ENCODE data around the gene DOK5. TPM values are rescaled to one million over a fixed set of nuclear protein-coding genes. Genes with fewer than 3 reads are reported as not detected.

The DOK5 gene
- total RNA-seq, 1 donor from 2014 or later: 3.3 TPM

DNA sequence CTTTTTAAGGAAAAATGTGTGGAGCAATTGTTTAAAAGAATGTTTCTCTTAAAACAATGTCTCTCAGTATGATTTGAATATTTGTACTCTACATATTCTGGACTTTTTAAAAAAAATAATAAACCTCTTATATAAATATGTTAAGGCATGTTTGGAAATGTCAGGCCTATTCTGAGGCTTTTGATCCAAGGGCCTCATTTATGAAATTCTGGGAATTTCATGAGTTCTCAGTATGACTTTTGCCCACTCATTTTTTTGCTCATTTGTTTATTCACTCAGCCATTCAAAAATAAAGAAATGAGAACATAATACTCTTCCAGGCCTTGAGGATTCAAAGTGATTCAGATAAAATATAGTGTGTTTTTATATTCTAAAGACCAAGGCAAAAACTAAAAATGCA is 60.4 kb downstream of the DOK5 start:
- H3K27ac Mint-ChIP-seq: no peak overlapping the region
- H3K36me3 Mint-ChIP-seq: peaks cover 5% of the 10 kb centered on the region
- H3K4me3 Mint-ChIP-seq: no peak overlapping the region
- H3K27me3 Mint-ChIP-seq (ENCODE audit: low read depth): no peaks in the 10 kb centered on the region
- TF ChIP-seq, protein P1, sequence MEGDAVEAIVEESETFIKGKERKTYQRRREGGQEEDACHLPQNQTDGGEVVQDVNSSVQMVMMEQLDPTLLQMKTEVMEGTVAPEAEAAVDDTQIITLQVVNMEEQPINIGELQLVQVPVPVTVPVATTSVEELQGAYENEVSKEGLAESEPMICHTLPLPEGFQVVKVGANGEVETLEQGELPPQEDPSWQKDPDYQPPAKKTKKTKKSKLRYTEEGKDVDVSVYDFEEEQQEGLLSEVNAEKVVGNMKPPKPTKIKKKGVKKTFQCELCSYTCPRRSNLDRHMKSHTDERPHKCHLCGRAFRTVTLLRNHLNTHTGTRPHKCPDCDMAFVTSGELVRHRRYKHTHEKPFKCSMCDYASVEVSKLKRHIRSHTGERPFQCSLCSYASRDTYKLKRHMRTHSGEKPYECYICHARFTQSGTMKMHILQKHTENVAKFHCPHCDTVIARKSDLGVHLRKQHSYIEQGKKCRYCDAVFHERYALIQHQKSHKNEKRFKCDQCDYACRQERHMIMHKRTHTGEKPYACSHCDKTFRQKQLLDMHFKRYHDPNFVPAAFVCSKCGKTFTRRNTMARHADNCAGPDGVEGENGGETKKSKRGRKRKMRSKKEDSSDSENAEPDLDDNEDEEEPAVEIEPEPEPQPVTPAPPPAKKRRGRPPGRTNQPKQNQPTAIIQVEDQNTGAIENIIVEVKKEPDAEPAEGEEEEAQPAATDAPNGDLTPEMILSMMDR (IDR thresholded peaks at IDR 0.05; ENCODE audit: unreplicated experiment): no peak
- no peak for DNase-seq (ENCODE audit: low spot score in 2 of 2, unreplicated experiment in 2 of 2)
- peaks cover 2% of the 10 kb centered on the region for H3K4me1 Mint-ChIP-seq
- peaks cover 30% of the 10 kb centered on the region for H3K9me3 Mint-ChIP-seq

DNA sequence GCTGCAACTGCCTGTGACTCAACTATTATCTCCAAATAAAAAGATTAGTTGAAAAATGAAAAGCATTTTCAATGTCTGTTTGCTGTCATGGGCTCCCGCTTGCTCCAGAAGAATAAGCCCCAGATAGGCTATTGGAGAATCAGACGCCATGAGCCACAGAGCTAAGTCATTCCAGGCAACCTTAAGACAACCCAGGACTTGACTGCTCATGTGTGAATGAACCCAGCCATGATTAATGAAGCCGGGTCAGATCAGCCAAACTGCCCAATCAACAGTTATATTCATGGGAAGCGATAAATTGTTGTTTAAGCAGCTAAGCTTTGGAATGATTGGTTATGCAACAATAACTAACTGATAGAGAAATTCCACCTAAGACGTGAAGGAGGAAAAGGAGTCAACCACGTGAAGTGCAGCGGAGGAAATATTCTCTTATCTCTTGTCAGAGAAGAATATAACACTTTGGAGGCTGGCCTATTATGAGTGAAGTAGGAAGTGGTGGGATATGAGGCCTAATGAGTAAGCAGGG is 64.2 kb downstream of the DOK5 start:
- Mint-ChIP-seq H3K27ac (no peak overlapping the region), H3K4me3 (no peak overlapping the region), H3K27me3 (ENCODE audit: low read depth) (no peaks in the 10 kb centered on the region), H3K4me1 (peaks cover 2% of the 10 kb centered on the region), H3K36me3 (peaks cover 5% of the 10 kb centered on the region), H3K9me3 (peaks cover 27% of the 10 kb centered on the region)
- TF ChIP-seq, protein P1 (IDR thresholded peaks at IDR 0.05; ENCODE audit: unreplicated experiment): no peak
- no peak for DNase-seq (ENCODE audit: low spot score in 2 of 2, unreplicated experiment in 2 of 2)

DNA sequence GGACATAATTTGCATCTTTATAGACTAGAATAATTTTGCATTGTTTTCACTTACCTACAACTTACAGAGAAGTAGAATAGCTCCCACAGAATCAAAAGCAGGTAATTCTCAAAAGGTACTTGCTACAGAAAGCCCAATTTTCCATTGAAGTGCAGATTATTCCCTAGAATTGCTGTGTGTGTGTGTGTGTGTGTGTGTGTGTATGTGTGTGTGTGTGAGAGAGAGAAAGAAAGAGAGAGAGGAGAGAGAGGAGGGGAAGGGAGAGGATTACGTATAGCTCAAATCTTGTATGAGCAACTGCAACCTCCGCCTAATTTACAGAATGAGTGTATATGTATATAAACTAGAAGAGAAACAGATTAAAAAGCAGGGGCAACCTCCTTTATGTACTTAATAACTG is 68.0 kb downstream of the DOK5 start:
- H3K4me3 Mint-ChIP-seq: no peak overlapping the region
- H3K27ac Mint-ChIP-seq: no peak overlapping the region
- no peaks in the 10 kb centered on the region for H3K36me3 Mint-ChIP-seq
- DNase-seq (ENCODE audit: low spot score in 2 of 2, unreplicated experiment in 2 of 2): no peak
- peaks cover 23% of the 10 kb centered on the region for H3K9me3 Mint-ChIP-seq
- no peaks in the 10 kb centered on the region for H3K27me3 Mint-ChIP-seq (ENCODE audit: low read depth)
- no peaks in the 10 kb centered on the region for H3K4me1 Mint-ChIP-seq
- TF ChIP-seq, protein P1 (IDR thresholded peaks at IDR 0.05; ENCODE audit: unreplicated experiment): no peak

DNA sequence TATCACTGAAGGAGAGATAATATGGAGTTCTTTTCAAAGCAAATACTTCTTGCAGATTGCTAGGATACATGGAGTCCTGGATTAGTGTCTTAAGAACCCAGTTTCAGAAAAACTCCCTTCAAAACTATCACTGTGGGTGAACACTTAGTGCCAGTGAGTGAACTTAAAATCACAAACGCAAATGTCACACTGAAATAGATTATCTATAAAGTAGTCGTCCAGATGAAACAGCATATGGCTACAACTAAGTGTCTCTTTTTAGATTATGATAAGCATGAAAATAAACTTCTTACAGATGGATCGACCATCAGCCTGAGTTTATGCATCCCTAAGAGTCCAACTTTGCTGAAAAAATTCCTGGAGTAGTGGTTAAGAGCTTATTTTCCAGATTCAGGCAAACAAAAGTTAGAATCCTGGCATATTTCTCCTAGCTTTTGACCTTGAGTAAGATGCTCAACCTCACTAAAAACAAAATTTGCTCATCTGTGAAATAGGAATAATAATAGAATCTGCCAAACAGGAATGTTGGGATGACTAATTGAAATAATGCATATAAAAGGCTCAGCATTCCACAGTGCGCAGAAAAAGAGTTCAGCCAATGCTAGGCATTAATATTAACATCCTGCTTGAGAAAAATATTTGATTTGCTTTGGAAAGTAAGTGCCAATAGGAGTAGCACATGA is 70.4 kb downstream of the DOK5 start:
- Mint-ChIP-seq H3K27ac (no peak overlapping the region), H3K4me3 (no peak overlapping the region), H3K9me3 (peaks cover 11% of the 10 kb centered on the region), H3K4me1 (no peaks in the 10 kb centered on the region), H3K27me3 (ENCODE audit: low read depth) (no peaks in the 10 kb centered on the region), H3K36me3 (no peaks in the 10 kb centered on the region)
- TF ChIP-seq, protein P1 (IDR thresholded peaks at IDR 0.05; ENCODE audit: unreplicated experiment): no peak
- no peak for DNase-seq (ENCODE audit: low spot score in 2 of 2, unreplicated experiment in 2 of 2)

DNA sequence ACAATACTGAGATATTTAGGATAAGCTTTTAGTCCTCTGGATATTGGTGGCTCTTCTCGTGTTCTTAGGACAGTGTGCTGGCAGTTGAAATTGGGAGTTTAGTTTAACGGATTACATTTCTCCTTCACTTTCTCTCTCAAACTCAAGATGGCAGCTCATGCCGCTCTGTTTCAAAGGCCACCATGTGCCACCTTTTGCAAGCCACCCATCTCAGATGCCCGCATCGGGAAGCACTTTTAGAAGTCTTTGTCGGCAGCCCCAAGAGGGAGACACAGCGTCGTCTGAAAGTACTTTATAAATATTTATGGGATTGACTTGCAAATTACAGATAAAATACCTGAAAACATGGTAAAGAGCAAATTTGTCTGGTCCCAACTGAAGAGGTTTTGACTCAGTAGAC is 73.5 kb downstream of the DOK5 start:
- no peak for DNase-seq (ENCODE audit: low spot score in 2 of 2, unreplicated experiment in 2 of 2)
- no peaks in the 10 kb centered on the region for H3K27me3 Mint-ChIP-seq (ENCODE audit: low read depth)
- no peak overlapping the region for H3K4me3 Mint-ChIP-seq
- H3K4me1 Mint-ChIP-seq: no peaks in the 10 kb centered on the region
- H3K9me3 Mint-ChIP-seq: peaks cover 11% of the 10 kb centered on the region
- no peaks in the 10 kb centered on the region for H3K36me3 Mint-ChIP-seq
- H3K27ac Mint-ChIP-seq: no peak overlapping the region
- TF ChIP-seq, protein P1 (IDR thresholded peaks at IDR 0.05; ENCODE audit: unreplicated experiment): no peak
